Activated CD4-positive, alpha-beta memory T cell treated with anti-CD3 and anti-CD28 coated beads for 36 hours (primary cell): ENCODE results near the gene APOA1. TPM values are rescaled to one million over a fixed set of nuclear protein-coding genes. Genes with fewer than 3 reads are reported as not detected.

ENCODE experiments used
- CTCF ChIA-PET: fragments of 350-600 bp; sonication (Branson Sonifier 250); formaldehyde crosslinking; loops from one replicate; lab custom pipeline; 2021; ENCODE audit warnings: antibody characterized with exemption, inconsistent platforms; lab: Charles Lee
- POLR2A ChIA-PET: fragments of 350-600 bp; sonication (Branson Sonifier 250); formaldehyde crosslinking; loops from one replicate; lab custom pipeline; 2021; ENCODE audit warnings: antibody characterized with exemption; lab: Charles Lee
- DNase-seq: peaks from one replicate; pipeline ENCODE4 v3.0.0-alpha.2; 2020
- H3K27ac Mint-ChIP-seq: one replicate; pipeline ENCODE4 v1.8.0; 2021; ENCODE audit warnings: mixed read lengths
- H3K27me3 Mint-ChIP-seq: one replicate; pipeline ENCODE4 v1.8.0; 2021; ENCODE audit warnings: mixed read lengths
- H3K36me3 Mint-ChIP-seq: one replicate; pipeline ENCODE4 v1.8.0; 2021; ENCODE audit warnings: mixed read lengths
- H3K4me1 Mint-ChIP-seq: one replicate; pipeline ENCODE4 v1.8.0; 2021; ENCODE audit warnings: low read depth, mixed read lengths
- H3K4me3 Mint-ChIP-seq: one replicate; pipeline ENCODE4 v1.8.0; 2021; ENCODE audit warnings: mild to moderate bottlenecking, mixed read lengths
- H3K9me3 Mint-ChIP-seq: one replicate; pipeline ENCODE4 v1.8.0; 2021; ENCODE audit warnings: mixed read lengths
- intact Hi-C: fragments of 100-400 bp; cut with micrococcal nuclease; formaldehyde crosslinking; loops from one replicate; pipeline ENCODE4 v1.15.1; 2023
- total RNA-seq, 2 experiments: library from RNA; stranded (reverse); gene quantifications; one replicate each; pipeline ENCODE4 v1.2.3, GENCODE V29; 2021

Gene APOA1
- total RNA-seq, 2 experiments from 2014 or later: 0.24 TPM; not detected in 1

DNA sequence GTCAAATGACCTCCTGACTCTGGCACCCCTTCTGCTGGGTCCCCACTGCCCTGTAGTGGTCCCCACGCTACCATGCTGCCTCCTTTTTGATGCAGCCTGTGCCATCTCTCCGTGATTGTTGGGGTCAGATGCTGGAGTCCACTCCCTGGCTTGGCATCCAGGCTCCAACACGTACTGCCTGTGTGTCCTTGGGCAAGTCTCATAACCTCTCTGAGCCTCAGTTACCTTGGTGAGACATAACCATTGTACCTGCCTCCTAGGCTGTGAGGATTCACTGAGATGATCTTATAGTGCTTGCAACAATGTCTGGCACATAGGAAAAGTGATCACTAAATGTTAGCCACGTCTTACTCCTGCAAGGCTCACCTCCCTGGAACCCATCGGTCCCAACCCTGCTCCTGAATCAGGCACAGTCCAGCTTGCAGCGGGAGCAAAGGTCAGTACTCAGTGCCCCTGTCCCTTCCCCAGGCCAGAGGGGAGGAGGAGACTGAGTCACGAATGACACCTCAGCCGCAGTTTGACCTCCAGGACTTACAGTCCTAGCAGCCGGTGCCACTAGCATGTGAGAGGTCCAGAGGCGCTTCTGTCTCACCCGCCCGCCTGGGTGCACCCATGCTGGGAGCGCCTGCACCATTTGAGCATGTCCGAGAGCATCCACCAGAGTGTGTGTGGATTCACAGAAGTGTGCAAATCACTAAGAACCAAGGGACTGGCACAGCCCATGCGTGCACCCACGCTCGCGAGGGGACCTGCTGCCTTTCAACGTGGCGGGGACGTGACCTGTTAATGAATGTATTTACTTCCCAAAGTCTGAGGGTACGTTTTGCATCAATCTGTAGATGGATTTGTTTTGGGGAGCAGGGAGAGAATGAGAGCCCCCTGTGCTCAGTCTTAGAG lies 11.3 kb downstream of the APOA1 start:
- intact Hi-C loops: no loop called here
- H3K36me3 Mint-ChIP-seq: no peaks in the 10 kb centered on the region
- ChIA-PET POLR2A (no interaction called here), CTCF (no interaction called here)
- no peaks in the 10 kb centered on the region for H3K27me3 Mint-ChIP-seq
- H3K9me3 Mint-ChIP-seq: no peaks in the 10 kb centered on the region
- H3K4me3 Mint-ChIP-seq: no peak overlapping the region
- H3K4me1 Mint-ChIP-seq: no peaks in the 10 kb centered on the region
- no peak for DNase-seq
- no peak overlapping the region for H3K27ac Mint-ChIP-seq

DNA sequence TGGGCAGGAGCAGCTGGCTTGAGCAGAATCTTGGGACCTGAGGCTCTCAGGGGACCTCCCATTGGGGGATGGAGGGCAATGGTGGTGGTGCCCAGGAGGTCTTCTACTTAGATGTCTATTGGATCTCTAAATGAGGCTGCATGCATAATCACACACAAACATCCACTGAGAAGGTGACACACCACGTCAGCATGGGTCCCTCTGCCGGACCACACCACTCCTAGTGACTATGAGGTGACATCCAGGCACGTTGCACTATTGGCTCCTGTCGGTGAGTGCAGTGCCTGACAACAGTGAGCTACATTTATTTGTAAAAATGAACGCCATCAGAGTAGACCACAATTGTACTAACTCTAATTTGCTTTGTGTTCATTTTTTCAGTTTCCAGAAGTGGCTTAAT lies 12.0 kb downstream of the APOA1 start:
- Mint-ChIP-seq H3K4me1 (no peaks in the 10 kb centered on the region), H3K9me3 (no peaks in the 10 kb centered on the region), H3K27me3 (no peaks in the 10 kb centered on the region), H3K36me3 (no peaks in the 10 kb centered on the region), H3K27ac (no peak overlapping the region), H3K4me3 (no peak overlapping the region)
- ChIA-PET POLR2A (no interaction called here), CTCF (no interaction called here)
- intact Hi-C loops: no loop called here
- DNase-seq: no peak

DNA sequence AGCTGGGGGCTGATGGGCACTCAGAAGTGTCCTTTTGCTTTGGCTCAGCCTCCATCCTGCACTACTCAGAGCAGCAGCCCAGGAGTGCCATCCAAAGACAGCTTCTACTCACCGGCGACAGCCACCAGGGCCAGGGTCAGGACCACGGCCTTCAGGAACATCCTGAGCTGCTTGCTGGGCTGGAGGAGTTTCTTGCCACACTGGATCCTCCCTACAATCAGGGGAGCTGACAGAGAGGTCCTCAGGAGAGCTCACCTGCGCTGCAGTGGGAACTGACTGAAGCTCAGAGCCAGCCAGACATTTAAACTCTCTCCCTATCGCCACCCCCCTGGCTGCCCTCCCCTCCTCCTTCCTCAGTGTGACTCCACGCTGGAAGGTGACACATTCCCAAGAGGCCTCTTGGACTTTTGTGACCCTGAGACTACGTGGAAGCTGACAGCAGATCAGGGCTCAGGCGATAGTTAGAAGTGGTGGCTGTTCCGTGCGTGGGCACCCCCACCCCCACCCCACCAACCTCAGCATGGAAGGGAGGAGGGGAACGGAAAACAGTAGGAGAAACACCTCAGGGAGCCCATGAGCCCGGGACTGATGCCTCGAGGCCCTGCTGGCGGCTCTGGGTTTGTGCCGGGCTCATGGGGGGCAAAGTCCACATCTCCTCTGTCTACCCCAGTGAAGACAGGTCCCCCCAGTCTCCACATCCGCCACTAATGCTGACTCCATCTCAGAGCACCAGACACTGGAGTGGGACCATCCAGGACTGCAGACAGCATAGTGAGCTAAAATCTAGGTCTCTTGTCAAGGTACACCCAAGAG lies 14.2 kb downstream of the APOA1 start, which contains the start of gene APOA4:
APOA4 (minus strand) TSS at position 274 of the 813 bp plus-strand sequence; CDS start at position 161, 113 bp downstream.
- no peak within 1 kb of the TSS for H3K27ac Mint-ChIP-seq
- no peak for DNase-seq
- ChIA-PET POLR2A (no interaction called here), CTCF (interaction anchor here (1.1 to 3.3 kb wide), 4 partner anchors 13 to 282 kb away, joined by 3 to 14 read pairs (median 4); partner anchors contain the start of gene APOA5)
- no peaks in the 10 kb centered on the region for H3K9me3 Mint-ChIP-seq
- intact Hi-C loops: no loop called here
- no peak within 1 kb of the TSS for H3K4me3 Mint-ChIP-seq
- H3K4me1 Mint-ChIP-seq: no peaks in the 10 kb centered on the region
- H3K27me3 Mint-ChIP-seq: no peaks in the 10 kb centered on the region
- H3K36me3 Mint-ChIP-seq: no peaks in the 10 kb centered on the region

DNA sequence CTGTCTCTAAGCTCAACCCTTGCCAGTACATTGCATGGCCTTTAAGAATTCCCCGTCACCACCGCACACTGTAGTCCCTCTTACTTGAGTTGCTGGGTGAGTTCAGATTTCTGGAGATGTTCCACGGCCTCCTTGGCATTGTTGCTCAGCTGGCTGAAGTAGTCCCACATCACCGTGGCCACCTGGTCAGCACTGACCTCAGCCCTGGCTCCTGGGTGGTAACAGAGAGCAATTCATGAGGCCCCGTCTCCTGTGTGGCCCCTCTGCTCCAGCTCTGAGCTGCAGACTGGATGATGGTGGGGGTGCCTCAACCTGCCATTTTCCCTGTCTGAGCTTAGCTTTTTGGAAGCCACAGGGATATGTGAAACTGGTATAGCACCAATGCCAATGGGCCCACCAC lies 14.8 kb downstream of the APOA1 start:
- H3K27me3 Mint-ChIP-seq: no peaks in the 10 kb centered on the region
- intact Hi-C loops: no loop called here
- no peak overlapping the region for H3K27ac Mint-ChIP-seq
- H3K9me3 Mint-ChIP-seq: no peaks in the 10 kb centered on the region
- H3K4me1 Mint-ChIP-seq: no peaks in the 10 kb centered on the region
- POLR2A ChIA-PET: no interaction called here
- H3K36me3 Mint-ChIP-seq: no peaks in the 10 kb centered on the region
- CTCF ChIA-PET: interaction anchor here (1.1 to 3.3 kb wide), 3 partner anchors 13 to 31 kb away, joined by 3 to 14 read pairs (median 3); partner anchors contain the start of gene APOA5
- DNase-seq: no peak
- H3K4me3 Mint-ChIP-seq: no peak overlapping the region

DNA sequence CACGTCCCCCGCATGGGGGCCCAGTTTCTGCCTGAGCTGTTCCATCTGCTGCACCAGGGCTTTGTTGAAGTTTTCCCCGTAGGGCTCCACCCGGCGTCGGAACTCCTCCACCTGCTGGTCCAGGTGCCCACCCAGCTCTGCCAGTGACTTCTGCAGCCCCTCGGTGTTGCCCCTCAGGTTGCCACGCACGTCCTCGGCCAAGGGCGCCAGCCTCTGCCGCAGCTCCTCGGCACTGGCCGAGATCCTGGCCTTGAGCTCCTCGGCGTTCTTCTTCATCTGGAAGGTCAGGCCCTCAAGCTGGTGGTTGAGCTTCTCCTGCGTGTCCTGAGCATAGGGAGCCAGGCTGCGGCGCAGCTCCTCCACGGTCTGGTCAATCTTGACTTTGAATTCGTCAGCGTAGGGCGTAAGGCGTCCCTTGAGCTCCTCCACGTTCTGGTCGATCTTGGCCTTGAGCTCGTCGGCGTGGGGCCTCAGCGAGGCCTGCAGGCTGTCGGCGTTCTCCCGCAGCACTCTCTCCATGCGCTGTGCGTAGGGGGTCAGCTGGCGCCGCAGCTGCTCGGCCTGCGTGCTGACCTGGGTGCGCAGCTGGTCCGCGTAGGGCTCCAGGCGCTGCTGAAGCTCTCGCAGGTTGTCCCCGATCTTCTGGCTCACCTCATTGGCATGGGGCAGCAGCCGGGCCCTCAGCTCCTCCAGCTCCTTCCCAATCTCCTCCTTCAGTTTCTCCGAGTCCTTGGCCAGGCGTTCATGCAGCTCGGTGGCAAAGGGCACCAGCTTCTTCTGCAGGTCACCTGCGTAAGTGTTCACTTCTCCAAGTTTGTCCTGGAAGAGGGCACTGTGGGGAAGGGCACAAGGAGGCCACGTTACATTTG lies 16.1 kb downstream of the APOA1 start:
- no peaks in the 10 kb centered on the region for H3K9me3 Mint-ChIP-seq
- H3K4me1 Mint-ChIP-seq: no peaks in the 10 kb centered on the region
- no peaks in the 10 kb centered on the region for H3K27me3 Mint-ChIP-seq
- DNase-seq: no peak
- no peak overlapping the region for H3K4me3 Mint-ChIP-seq
- H3K27ac Mint-ChIP-seq: no peak overlapping the region
- ChIA-PET POLR2A (interaction anchor here (1.0 kb wide), 1 partner anchor 35 kb away, joined by 3 read pairs; no protein-coding TSS in a partner anchor), CTCF (interaction anchor here (0.8 to 3.3 kb wide), 3 partner anchors 8 to 31 kb away, joined by 3 to 14 read pairs (median 6); partner anchors contain the start of gene APOA5)
- intact Hi-C loops: no loop called here
- no peaks in the 10 kb centered on the region for H3K36me3 Mint-ChIP-seq

DNA sequence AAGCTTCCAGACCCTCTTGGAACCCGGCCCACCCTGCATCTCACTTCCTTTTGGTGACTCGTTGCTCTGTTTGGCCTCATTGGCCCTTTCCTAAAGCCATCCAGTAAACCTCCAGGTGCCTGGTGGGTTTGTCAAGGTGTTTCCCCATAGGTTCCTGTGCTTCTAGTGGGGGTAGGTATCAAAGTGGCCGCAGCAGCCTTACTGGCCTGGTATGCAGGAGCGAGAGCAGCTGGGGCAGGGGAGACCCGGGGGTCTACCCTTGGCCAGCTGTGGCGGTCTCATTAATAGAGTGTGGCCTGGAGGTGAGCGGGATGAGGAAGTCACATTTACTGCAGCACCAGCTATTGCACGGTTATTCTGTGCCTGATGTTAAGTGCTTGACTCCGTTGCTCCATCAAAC lies 18.4 kb downstream of the APOA1 start:
- ChIA-PET POLR2A (no interaction called here), CTCF (no interaction called here)
- H3K27ac Mint-ChIP-seq: no peak overlapping the region
- no peak for DNase-seq
- intact Hi-C loops: no loop called here
- H3K36me3 Mint-ChIP-seq: no peaks in the 10 kb centered on the region
- no peak overlapping the region for H3K4me3 Mint-ChIP-seq
- H3K4me1 Mint-ChIP-seq: no peaks in the 10 kb centered on the region
- no peaks in the 10 kb centered on the region for H3K9me3 Mint-ChIP-seq
- no peaks in the 10 kb centered on the region for H3K27me3 Mint-ChIP-seq

DNA sequence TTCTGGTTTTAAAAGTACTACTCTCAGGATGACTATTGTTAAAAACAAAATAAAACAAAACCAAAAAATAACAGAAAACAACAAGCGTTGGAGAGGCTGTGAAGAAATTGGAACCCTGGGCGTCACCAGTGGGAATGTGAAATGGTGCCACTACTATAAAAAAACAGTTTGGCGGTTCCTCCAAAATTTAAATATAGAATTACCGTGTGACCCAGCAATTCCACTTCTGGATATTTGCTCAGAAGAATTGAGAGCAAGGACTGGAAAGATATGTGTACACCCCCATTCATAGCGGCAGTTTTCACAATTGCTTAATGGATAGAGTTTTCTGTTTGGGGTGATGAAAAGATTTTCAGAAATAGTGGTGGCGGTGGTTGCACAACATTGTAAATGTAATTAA lies 22.9 kb downstream of the APOA1 start:
- Mint-ChIP-seq H3K4me1 (no peaks in the 10 kb centered on the region), H3K27ac (no peak overlapping the region), H3K36me3 (no peaks in the 10 kb centered on the region), H3K27me3 (no peaks in the 10 kb centered on the region), H3K4me3 (no peak overlapping the region), H3K9me3 (no peaks in the 10 kb centered on the region)
- no peak for DNase-seq
- POLR2A ChIA-PET: no interaction called here
- CTCF ChIA-PET: interaction anchor here (2.2 kb wide), 1 partner anchor 23 kb away, joined by 20 read pairs; the partner anchor contains the start of gene APOA5
- intact Hi-C loops: no loop called here

DNA sequence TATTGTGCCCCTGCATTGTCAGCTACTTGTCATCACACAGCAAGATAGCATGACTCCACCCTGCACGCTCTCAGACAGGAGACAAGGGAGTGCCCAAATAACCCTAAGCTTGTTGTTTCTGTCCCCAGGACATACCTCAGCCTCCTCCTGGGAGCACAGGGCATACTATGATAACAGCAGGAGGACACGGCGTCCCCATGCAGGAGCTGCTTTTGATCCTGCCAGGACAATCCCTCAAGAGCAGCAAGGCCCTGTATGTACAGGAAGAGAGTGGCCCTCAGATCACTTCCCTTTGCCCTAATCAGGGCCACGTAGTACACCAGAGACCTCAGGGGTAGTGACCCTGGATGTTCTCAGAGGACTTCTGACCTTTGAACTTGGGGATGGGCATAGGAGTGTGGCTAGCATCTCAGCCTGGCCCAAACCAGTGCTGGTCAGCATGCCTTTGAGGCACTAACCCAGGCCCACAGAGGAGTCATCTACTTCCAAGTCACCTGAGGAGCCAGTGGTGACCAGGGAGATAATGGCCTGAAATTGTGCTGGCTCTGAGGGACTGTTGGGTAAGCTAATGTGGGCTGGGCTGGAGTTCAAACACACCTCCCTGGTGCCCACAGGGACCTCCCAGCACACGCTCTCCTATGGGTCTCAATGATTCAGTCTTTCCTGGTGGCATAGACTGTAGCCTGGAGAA lies 23.5 kb downstream of the APOA1 start:
- POLR2A ChIA-PET: no interaction called here

DNA sequence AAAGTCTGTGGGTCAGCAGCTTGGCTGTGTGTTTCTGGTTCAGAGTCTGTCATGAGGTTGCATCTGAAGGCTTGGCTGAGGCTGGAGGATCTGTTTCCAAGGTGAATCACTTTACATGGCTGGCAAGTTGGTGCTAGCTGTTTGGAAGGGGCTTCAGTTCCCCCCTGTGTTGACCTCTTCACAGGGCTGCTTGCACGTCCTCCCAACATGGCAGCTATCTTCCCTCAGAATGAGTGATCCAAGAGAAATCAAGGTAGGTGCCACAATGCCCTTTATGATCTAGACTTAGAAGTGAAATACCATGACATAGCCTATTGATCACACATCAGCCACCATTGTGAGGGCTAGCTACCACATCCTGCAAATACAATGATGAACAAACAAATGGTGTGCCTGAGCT lies 24.3 kb downstream of the APOA1 start:
- POLR2A ChIA-PET: no interaction called here

More for the DNA sequence above, 23.5 kb downstream of the APOA1 start:
- CTCF ChIA-PET: interaction anchor here (1.5 to 2.2 kb wide), 2 partner anchors 7 to 22 kb away, joined by 3 to 20 read pairs; partner anchors contain the start of gene APOA5
- H3K4me1 Mint-ChIP-seq: no peaks in the 10 kb centered on the region
- DNase-seq: no peak
- no peak overlapping the region for H3K27ac Mint-ChIP-seq
- intact Hi-C loops: no loop called here
- H3K4me3 Mint-ChIP-seq: no peak overlapping the region
- H3K27me3 Mint-ChIP-seq: no peaks in the 10 kb centered on the region
- H3K9me3 Mint-ChIP-seq: no peaks in the 10 kb centered on the region
- H3K36me3 Mint-ChIP-seq: no peaks in the 10 kb centered on the region

DNA sequence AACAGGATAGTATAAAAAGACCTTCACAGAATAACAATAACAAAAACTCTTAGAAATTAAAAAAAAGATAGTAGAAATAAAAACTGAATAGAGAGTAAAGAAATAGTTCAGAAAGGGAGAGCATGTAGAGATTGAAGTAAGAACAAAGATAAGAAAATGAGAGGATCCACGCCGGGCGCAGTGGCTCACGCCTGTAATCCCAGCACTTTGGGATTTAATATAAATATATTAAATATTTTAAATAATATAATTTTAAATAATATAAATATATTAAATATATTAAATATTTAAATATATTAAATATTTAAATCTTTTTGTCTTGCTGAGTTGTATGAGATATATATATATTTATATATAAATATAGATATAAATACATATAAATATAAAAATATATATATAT lies 25.3 kb downstream of the APOA1 start:
- no peak overlapping the region for H3K27ac Mint-ChIP-seq
- no peaks in the 10 kb centered on the region for H3K27me3 Mint-ChIP-seq
- H3K36me3 Mint-ChIP-seq: no peaks in the 10 kb centered on the region
- DNase-seq: no peak
- H3K4me1 Mint-ChIP-seq: no peaks in the 10 kb centered on the region
- intact Hi-C loops: no loop called here
- H3K4me3 Mint-ChIP-seq: no peak overlapping the region
- H3K9me3 Mint-ChIP-seq: no peaks in the 10 kb centered on the region
- POLR2A ChIA-PET: no interaction called here
- CTCF ChIA-PET: interaction anchor here (1.5 kb wide), 3 partner anchors 9 to 327 kb away, joined by 3 to 5 read pairs (median 3); no protein-coding TSS in a partner anchor

More for the DNA sequence above, 24.3 kb downstream of the APOA1 start:
- CTCF ChIA-PET: interaction anchor here (0.8 to 2.2 kb wide), 6 partner anchors 8 to 326 kb away, joined by 3 to 20 read pairs (median 4); partner anchors contain the start of gene APOA5
- Mint-ChIP-seq H3K4me3 (no peak overlapping the region), H3K4me1 (no peaks in the 10 kb centered on the region), H3K9me3 (no peaks in the 10 kb centered on the region), H3K27me3 (no peaks in the 10 kb centered on the region), H3K36me3 (no peaks in the 10 kb centered on the region), H3K27ac (no peak overlapping the region)
- no peak for DNase-seq
- intact Hi-C loops: no loop called here

DNA sequence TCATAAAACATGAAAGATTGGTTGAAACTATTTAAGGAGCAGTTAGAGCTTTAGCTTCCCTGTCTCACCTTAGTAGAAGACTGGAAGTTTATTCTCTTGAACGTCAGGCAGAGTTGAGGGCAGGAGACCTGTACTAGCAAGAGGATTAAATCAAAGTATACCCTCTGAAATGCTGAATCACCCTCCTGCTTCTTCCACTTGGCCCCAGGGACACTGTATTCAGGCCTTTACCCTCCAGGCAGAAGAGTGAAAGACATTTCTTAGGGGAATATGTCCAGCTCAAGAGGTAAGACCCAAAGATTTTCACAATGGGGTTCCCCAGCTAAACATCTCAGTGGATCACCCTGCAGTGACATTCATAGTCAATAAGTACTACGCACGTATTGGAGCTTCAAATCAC lies 26.2 kb downstream of the APOA1 start:
- ChIA-PET POLR2A (no interaction called here), CTCF (interaction anchor here (3.3 kb wide), 1 partner anchor 20 kb away, joined by 10 read pairs; the partner anchor contains the start of gene APOA5)
- DNase-seq: no peak
- no peaks in the 10 kb centered on the region for H3K27me3 Mint-ChIP-seq
- intact Hi-C loops: no loop called here
- H3K36me3 Mint-ChIP-seq: no peaks in the 10 kb centered on the region
- no peaks in the 10 kb centered on the region for H3K9me3 Mint-ChIP-seq
- no peak overlapping the region for H3K27ac Mint-ChIP-seq
- no peaks in the 10 kb centered on the region for H3K4me1 Mint-ChIP-seq
- no peak overlapping the region for H3K4me3 Mint-ChIP-seq
